HepG2 (cell line): Measurements from ENCODE around the gene SLC38A9.

Experiments used
- HCFC1 ChIP-seq: fragments of 150-350 bp; IDR thresholded peaks from 2 replicates; pipeline ENCODE4 v1.6.1; 2014; ENCODE audit warnings: low read depth, low read length
- HNRNPK ChIP-seq: fragments of 200-400 bp; formaldehyde crosslinking; IDR thresholded peaks from 2 replicates; pipeline ENCODE4 v1.6.1; 2018; ENCODE audit warnings: low read length, low read depth, moderate library complexity, mild to moderate bottlenecking; ENCODE audit not compliant: poor library complexity, severe bottlenecking
- NR3C1 ChIP-seq: sonication (generic); formaldehyde crosslinking; IDR thresholded peaks from 2 replicates; pipeline ENCODE4 v1.4.0; 2020; ENCODE audit warnings: missing genetic modification reagents
- RXRB ChIP-seq: IDR thresholded peaks from 2 replicates; pipeline ENCODE4 v1.6.1; 2016; ENCODE audit warnings: borderline replicate concordance, missing genetic modification reagents, missing compliant biosample characterization
- SSRP1 ChIP-seq: IDR thresholded peaks from 2 replicates; pipeline ENCODE4 v1.6.1; 2016; ENCODE audit warnings: control low read depth
- STAG1 ChIP-seq: sonication (generic); formaldehyde crosslinking; IDR thresholded peaks from 2 replicates; pipeline ENCODE4 v1.4.0; 2020; ENCODE audit warnings: missing genetic modification reagents
- TAF1 ChIP-seq: sonication (generic); formaldehyde crosslinking; IDR thresholded peaks from 2 replicates; pipeline ENCODE4 v1.4.0; 2020; ENCODE audit warnings: missing genetic modification reagents
- ZBTB14 ChIP-seq: sonication (generic); formaldehyde crosslinking; IDR thresholded peaks from 2 replicates; pipeline ENCODE4 v1.4.0; 2020; ENCODE audit warnings: missing genetic modification reagents
- ZEB1 ChIP-seq: IDR thresholded peaks from 2 replicates; pipeline ENCODE4 v1.6.1; 2012; ENCODE audit warnings: mild to moderate bottlenecking, low read depth, inconsistent platforms; ENCODE audit not compliant: insufficient replicate concordance
- ZSCAN31 ChIP-seq: sonication (generic); formaldehyde crosslinking; IDR thresholded peaks from 2 replicates; pipeline ENCODE4 v1.5.0; 2020; ENCODE audit warnings: low read depth, mild to moderate bottlenecking, missing genetic modification reagents
- TF ChIP-seq, protein P1 (sequence below): sonication (generic); formaldehyde crosslinking; IDR thresholded peaks from 2 replicates; pipeline ENCODE4 v1.4.0; 2020; ENCODE audit warnings: missing genetic modification reagents

- TF ChIP-seq STAG1 (peak; percentile 80), HNRNPK (peak; percentile 96), ZSCAN31 (no peak), TAF1 (CRISPR knock-in tag) (no peak), HCFC1 (no peak), SSRP1 (CRISPR knock-in tag) (no peak), RXRB (no peak), ZBTB14 (CRISPR knock-in tag) (no peak), NR3C1 (CRISPR knock-in tag) (no peak), ZEB1 (no peak)
- TF ChIP-seq, protein P1, sequence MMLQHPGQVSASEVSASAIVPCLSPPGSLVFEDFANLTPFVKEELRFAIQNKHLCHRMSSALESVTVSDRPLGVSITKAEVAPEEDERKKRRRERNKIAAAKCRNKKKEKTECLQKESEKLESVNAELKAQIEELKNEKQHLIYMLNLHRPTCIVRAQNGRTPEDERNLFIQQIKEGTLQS (CRISPR knock-in tag), result no peak
Measured at GRCh38 chr5:55694152-55694830, 17.8 kb downstream of the SLC38A9 start.
